Muscle layer of duodenum (tissue), 2 donors: Measurements from ENCODE around the gene THOC5.

Experiments used
- H3K27ac ChIP-seq: one replicate; pipeline ENCODE4 v1.7.0; 2013; ENCODE audit warnings: mild to moderate bottlenecking, low read length
- H3K27me3 ChIP-seq: one replicate; pipeline ENCODE4 v1.7.0; 2013; ENCODE audit warnings: low read depth, mild to moderate bottlenecking, control low read depth, low read length
- H3K36me3 ChIP-seq, 2 donors: one replicate each; pipeline ENCODE4 v1.7.0; 2013; ENCODE audit warnings: low read length in 2 of 2, control low read depth in 1 of 2, mild to moderate bottlenecking in 1 of 2; ENCODE audit not compliant: insufficient read depth in 2 of 2, control insufficient read depth in 1 of 2
- H3K4me1 ChIP-seq, 2 donors: one replicate each; pipeline ENCODE4 v1.7.0; 2013; ENCODE audit warnings: low read length in 2 of 2, mild to moderate bottlenecking in 2 of 2, control low read depth in 1 of 2, moderate library complexity in 1 of 2; ENCODE audit not compliant: insufficient read depth in 2 of 2, control insufficient read depth in 1 of 2
- H3K4me3 ChIP-seq, 2 donors: one replicate each; pipeline ENCODE4 v1.7.0; 2013; ENCODE audit warnings: low read length in 2 of 2, low read depth in 1 of 2, mild to moderate bottlenecking in 1 of 2
- H3K9me3 ChIP-seq, 2 donors: one replicate each; pipeline ENCODE4 v1.7.0; 2013; ENCODE audit warnings: low read length in 2 of 2, control low read depth in 1 of 2, mild to moderate bottlenecking in 1 of 2; ENCODE audit not compliant: control insufficient read depth in 1 of 2
- donor health status: healthy.

Gene THOC5

GRCh38 chr22:29470159-29470855, 83.2 kb downstream of the THOC5 start:
- H3K4me1 ChIP-seq = peaks cover 0 to 3% of the 10 kb centered on the region in 2 donors
- peak overlapping the region in 1 of 2 donors; percentile 48 for H3K4me3 ChIP-seq
- no peaks in the 10 kb centered on the region for H3K27me3 ChIP-seq
- no peak overlapping the region for H3K27ac ChIP-seq
- H3K36me3 ChIP-seq = no peaks in the 10 kb centered on the region
- H3K9me3 ChIP-seq = no peaks in the 10 kb centered on the region

DNA sequence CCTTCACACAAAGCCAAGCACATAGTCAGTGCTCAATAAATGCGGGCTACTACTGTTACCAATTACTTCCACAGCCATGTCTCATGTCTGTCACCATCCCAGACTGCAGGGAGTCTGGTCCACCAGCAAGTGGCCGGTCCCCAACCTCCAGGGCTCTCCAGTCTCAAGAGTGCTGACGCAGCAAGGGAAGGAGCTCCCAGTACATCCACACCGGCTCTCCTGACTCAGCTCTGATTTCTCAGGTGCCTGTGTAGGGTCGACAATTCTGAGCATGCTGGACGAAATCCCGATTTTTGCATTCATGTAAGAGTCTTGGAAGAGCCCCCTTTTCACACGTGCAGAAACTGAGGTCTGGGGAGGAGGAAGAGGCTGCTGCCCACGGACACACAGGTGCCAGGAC, 83.8 kb downstream of the THOC5 start:
- H3K27me3 ChIP-seq = no peaks in the 10 kb centered on the region
- H3K27ac ChIP-seq = no peak overlapping the region
- H3K4me1 ChIP-seq = peaks cover 0 to 3% of the 10 kb centered on the region in 2 donors
- H3K9me3 ChIP-seq = no peaks in the 10 kb centered on the region
- H3K4me3 ChIP-seq = no peak overlapping the region
- no peaks in the 10 kb centered on the region for H3K36me3 ChIP-seq

DNA sequence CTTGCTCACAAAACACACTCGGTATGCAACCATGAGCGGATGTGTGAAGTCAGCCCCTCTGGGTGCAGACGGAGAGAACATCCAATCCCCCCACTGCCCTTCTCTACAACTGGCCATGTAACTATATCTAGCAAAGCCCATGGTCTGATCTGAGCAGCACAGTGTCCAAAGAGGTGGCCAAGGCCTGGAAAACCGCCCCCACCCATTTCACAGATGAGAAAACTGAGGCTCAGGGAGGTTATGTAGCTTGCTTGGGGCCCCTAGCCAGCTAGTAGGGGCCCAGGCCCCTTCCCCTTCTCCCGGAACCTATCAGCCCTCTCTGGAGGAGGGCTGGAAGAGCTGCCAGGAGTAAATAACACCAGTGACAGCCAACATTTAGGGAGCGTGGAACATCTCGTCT, 89.0 kb downstream of the THOC5 start:
- Histone ChIP-seq H3K36me3 (no peaks in the 10 kb centered on the region), H3K4me3 (no peak overlapping the region), H3K9me3 (no peaks in the 10 kb centered on the region), H3K27me3 (no peaks in the 10 kb centered on the region), H3K4me1 (no peaks in the 10 kb centered on the region), H3K27ac (no peak overlapping the region)

DNA sequence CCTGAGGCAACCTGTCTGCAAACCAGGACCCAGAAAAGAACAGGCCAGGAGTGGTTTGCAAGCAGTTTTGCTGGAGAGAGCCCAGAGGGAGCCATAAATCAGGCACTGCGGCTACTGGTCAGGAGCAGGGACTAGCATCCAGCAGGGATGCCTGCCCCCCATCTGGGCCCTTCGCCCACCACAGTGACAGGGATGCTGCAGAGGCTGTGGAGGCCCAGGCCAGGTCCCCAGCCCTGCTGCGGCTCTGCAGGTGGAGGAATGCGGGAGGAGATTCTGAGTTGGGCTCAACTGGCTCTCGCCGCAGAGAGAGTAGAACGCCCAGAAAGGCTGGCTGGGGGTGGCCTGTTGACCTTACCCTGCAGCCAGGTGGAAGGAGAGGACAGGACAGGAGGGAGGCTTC, 89.9 kb downstream of the THOC5 start:
- no peaks in the 10 kb centered on the region for H3K27me3 ChIP-seq
- H3K4me1 ChIP-seq = no peaks in the 10 kb centered on the region
- no peak overlapping the region for H3K27ac ChIP-seq
- H3K36me3 ChIP-seq = no peaks in the 10 kb centered on the region
- no peak overlapping the region for H3K4me3 ChIP-seq
- H3K9me3 ChIP-seq = no peaks in the 10 kb centered on the region

GRCh38 chr22:29461263-29461662, 92.3 kb downstream of the THOC5 start:
- Histone ChIP-seq H3K4me3 (no peak overlapping the region), H3K4me1 (no peaks in the 10 kb centered on the region), H3K9me3 (no peaks in the 10 kb centered on the region), H3K27ac (no peak overlapping the region), H3K27me3 (no peaks in the 10 kb centered on the region), H3K36me3 (no peaks in the 10 kb centered on the region)

DNA sequence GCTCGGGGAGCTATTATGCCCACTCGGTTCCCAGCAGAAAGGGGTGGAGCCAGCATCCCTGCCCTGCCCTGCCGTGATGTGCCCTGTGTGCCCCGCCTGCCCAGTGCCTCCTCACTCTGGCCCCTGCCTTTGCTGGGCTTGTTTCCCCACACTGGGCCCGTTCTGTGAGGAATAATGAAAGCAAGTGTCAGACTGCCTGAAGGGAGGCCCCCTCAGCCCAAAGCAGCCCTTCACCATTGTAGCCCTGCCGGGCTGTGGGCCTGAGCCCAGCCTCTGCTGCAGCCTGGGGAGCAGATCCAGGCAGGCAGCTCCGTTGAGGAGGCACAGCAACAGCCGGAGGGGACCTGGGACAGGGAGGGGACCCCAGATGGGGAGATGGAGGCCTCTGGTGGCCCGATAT, 93.8 kb downstream of the THOC5 start:
- Histone ChIP-seq H3K4me1 (no peaks in the 10 kb centered on the region), H3K36me3 (no peaks in the 10 kb centered on the region), H3K27ac (no peak overlapping the region), H3K27me3 (no peaks in the 10 kb centered on the region), H3K9me3 (no peaks in the 10 kb centered on the region), H3K4me3 (no peak overlapping the region)

DNA sequence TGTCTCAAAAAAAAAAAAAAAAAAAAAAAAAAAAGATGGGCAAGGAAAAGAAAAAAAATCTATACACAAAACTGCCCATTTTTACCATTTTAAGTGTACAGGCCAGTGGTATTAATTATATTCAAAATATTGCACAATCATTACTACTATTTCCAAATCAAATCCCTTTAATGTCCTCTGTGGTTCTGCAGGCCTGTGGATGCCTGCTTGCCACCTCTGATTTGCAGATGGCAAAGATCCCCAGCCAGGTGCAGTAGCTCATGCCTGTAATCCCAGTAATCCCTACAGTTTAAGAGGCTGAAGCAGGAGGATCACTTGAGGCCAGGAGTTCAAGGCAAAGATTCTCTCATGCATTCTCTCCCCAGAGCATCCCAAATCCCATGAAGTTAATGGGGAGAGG, 95.0 kb downstream of the THOC5 start:
- Histone ChIP-seq H3K4me1 (peaks cover 0 to 8% of the 10 kb centered on the region in 2 donors), H3K4me3 (no peak overlapping the region), H3K27ac (no peak overlapping the region), H3K27me3 (no peaks in the 10 kb centered on the region), H3K36me3 (no peaks in the 10 kb centered on the region), H3K9me3 (no peaks in the 10 kb centered on the region)

DNA sequence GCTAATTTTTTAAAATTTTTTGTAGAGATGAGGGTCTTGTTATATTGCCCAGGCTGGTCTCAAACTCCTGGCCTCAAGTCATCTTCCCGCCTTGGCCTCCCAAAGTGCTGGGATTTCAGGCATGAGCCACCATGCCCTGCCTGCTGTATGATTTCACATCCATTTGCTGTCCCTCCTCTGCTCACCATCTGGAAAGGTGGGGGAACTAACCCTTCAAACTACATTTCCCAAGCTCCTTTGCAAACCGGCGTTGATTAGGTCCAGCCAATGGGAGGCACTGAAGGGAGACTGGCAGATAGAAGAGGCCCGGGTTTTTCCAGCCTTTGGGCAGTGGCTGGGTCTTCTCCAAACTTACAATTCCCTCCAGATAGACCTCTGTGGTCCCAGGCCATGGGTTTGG, 95.8 kb downstream of the THOC5 start:
- Histone ChIP-seq H3K4me3 (no peak overlapping the region), H3K36me3 (no peaks in the 10 kb centered on the region), H3K27ac (no peak overlapping the region), H3K4me1 (peaks cover 0 to 8% of the 10 kb centered on the region in 2 donors), H3K9me3 (no peaks in the 10 kb centered on the region), H3K27me3 (no peaks in the 10 kb centered on the region)

GRCh38 chr22:29456211-29456671, 97.3 kb downstream of the THOC5 start:
- no peaks in the 10 kb centered on the region for H3K36me3 ChIP-seq
- H3K9me3 ChIP-seq = no peaks in the 10 kb centered on the region
- H3K4me1 ChIP-seq = peaks cover 0 to 8% of the 10 kb centered on the region in 2 donors
- no peaks in the 10 kb centered on the region for H3K27me3 ChIP-seq
- H3K27ac ChIP-seq = no peak overlapping the region
- H3K4me3 ChIP-seq = no peak overlapping the region
